ENCODE results near the gene ZSCAN26. TPM values are rescaled to one million over a fixed set of nuclear protein-coding genes. Genes with fewer than 3 reads are reported as not detected.

ZSCAN26 gene
- total RNA-seq = 20.1 and 33.6 TPM in 2 replicates

GRCh38 chr6:28266962-28267694 lies at the start of gene ZSCAN26:
ZSCAN26 (plus strand) TSS chr6:28267143; CDS start chr6:28271920, 4,777 bp downstream.

GRCh38 chr6:28225056-28225834 lies 41.7 kb upstream of the ZSCAN26 start, which contains the start of gene ZSCAN9:
ZSCAN9 (plus strand) TSS chr6:28225275; CDS start chr6:28227085, 1,810 bp downstream.

DNA sequence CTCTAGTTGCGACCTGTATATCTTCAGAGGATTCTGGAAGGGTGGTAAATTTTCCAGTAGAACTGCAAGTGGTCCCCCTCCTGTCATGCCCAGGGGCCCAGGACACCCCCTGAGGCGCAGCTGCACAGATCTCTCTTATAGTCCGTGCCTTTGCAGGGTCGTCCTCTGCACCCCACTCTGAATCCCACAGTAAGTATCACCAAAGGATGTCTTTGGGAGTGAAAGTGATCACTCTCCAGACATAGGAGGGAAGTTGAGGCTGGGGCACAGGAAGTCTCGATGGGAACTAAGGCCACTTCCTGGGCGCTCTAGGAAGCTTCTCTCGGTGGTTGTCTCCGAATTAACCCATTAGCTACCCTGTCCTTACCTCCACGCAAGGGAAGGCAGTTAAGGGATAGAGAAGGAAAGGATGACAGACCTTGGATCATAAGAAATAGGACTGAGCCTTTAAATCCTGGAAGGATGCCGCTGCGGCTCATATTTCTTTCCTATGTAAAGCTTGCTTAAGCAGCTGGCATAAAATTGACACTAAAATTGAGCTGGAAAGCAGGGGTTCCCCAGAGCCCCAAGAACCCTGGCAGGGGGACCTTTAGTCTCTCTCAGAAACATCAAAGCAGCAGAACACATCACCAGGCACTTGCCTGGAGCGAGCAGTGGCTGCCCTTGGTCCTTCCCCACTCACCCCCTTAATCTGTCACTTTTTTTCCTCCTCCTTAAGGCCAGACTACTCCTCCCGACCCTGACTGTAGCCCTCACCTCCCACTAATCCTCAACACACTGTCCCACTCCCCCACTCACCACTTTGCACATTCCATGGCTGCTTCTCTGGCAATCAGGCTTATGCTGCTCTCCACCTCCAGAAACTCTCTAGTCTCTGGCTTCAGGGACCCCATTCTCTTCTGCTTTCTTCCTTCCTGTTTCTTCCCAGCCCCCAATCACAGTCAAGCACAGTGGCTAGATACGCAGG lies 14.7 kb upstream of the ZSCAN26 start, which contains the start of gene ZKSCAN4:
Gene ZKSCAN4, minus strand, starts transcription at position 261 of the 967 bp plus-strand sequence. CDS start 289 bp downstream, outside the sequence.

DNA sequence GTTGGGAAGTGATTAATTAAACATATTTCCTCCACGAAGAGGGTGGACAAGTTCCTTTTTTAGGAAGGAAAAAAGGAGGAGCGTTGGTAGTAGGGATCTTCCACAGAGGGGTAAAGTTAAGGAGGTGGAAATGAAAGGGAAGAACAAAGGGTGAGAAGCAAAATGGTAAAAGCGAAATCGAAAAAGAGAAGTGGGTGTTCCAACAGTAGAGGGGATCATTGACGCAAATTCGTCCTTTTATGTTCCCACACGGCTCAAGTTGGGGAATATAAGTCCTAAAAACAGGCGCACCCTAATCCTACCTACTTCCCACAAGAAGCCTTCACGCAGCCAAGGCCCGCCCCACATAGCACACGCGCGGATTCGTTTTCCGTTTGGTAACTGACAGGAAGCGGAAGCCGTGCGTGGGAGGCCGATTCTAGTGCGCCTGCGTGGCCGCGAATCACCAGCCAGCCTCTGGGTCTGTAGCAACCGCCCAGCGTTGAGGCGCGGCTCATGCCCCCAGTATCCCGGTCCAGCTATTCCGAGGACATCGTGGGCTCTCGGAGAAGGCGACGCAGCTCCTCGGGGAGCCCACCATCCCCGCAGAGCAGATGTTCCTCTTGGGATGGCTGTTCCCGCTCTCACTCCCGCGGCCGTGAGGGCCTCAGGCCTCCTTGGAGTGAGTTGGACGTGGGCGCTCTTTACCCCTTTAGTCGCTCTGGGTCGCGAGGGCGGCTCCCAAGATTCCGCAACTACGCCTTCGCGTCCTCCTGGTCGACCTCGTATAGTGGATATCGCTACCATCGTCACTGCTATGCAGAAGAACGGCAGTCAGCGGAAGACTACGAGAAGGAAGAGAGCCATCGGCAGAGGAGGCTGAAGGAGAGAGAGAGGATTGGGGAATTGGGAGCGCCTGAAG lies 7.8 kb upstream of the ZSCAN26 start, which contains the start of gene NKAPL:
Gene NKAPL, plus strand, starts transcription at position 421 of the 901 bp plus-strand sequence. Its CDS starts 75 bp downstream, at position 496.

DNA sequence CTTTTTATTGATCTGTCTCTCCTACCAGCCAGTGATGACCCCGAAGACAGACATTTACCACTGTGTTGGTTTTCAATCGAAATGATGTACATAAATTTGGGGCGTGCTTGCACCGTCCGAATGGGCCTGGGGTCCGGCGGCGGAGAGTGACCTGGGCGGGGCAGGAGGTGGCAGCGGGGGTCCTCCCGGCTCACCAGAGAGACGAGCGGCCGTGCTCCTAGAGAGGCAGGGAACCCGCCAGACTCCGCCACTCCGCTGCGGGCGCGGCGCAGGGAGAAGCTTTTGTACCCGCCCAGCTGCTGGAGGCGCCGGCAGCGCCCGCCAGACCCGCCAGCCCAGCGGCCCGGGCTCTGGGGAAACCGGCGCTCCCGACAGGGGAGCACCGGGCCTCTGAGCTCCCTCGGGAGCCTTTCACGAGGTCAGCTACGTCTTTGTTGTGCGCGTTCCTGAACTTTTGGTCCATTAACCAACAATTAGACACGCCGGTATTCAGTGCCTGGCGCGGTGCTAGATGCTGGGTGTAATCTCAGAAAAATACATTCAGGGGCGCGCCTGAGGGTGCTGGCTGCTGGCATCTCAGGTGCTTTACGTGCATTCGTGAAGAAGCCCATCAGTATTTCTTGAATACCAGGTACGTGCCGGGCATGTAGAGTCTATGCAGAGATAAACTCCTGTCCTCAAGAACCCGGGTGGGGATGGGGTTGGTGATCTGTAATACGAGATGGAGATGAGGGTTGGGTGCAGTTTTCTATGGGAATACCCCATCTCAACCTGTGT lies 14.5 kb downstream of the ZSCAN26 start, which contains the start of gene PGBD1:
Gene PGBD1, plus strand, starts transcription at position 285 of the 777 bp plus-strand sequence. CDS start 2,242 bp downstream, outside the sequence.

Small RNAs within 50 kb of the gene (small RNA-seq; reads per million reads assigned to genes)
- gene AL021997.1 = not detected
- gene AL021997.2 = not detected

Other genes with a start within 250 kb of the ZSCAN26 start
- gene ZNF165, start 186.6 kb upstream of the ZSCAN26 start, total RNA-seq = 0.97 and 1.0 TPM in 2 replicates
- 1.8 and 3.6 TPM in 2 replicates for gene ZSCAN16, start 142.5 kb upstream of the ZSCAN26 start, total RNA-seq
- 27.7 and 29.8 TPM in 2 replicates for gene ZKSCAN8, start 125.3 kb upstream of the ZSCAN26 start, total RNA-seq
- 9.8 and 12.0 TPM in 2 replicates for gene ZSCAN9, start 41.9 kb upstream of the ZSCAN26 start, total RNA-seq
- gene ZKSCAN4, start 14.9 kb upstream of the ZSCAN26 start, total RNA-seq = 6.3 and 6.8 TPM in 2 replicates
- gene NKAPL, start 7.8 kb upstream of the ZSCAN26 start, total RNA-seq = 0.78 and 1.8 TPM in 2 replicates
- 4.6 and 6.4 TPM in 2 replicates for gene PGBD1, start 14.4 kb downstream of the ZSCAN26 start, total RNA-seq
- gene ZSCAN31, start 69.0 kb downstream of the ZSCAN26 start, total RNA-seq = 1.6 and 1.7 TPM in 2 replicates
- 4.6 and 5.7 TPM in 2 replicates for gene ZKSCAN3, start 82.8 kb downstream of the ZSCAN26 start, total RNA-seq
- 8.2 and 8.5 TPM in 2 replicates for gene ZSCAN12, start 132.6 kb downstream of the ZSCAN26 start, total RNA-seq
- 2.5 and 5.9 TPM in 2 replicates for gene ZSCAN23, start 176.3 kb downstream of the ZSCAN26 start, total RNA-seq
- gene GPX6, start 248.7 kb downstream of the ZSCAN26 start, total RNA-seq = not detected in 2 replicates